Nephron (organoid): ENCODE data around the gene COL6A3.
A peak's percentile ranks its signal among the peaks of the same experiment; 100 is the strongest.

ENCODE experiments used
- H3K27ac Mint-ChIP-seq, 3 experiments: 2 replicates each; pipeline ENCODE4 v1.8.0; 2020; ENCODE audit warnings: mixed read lengths in 3 of 3, mild to moderate bottlenecking in 2 of 3, moderate library complexity in 1 of 3
- H3K27me3 Mint-ChIP-seq: 2 replicates; pipeline ENCODE4 v1.8.0; 2021; ENCODE audit warnings: low read depth, mild to moderate bottlenecking, moderate library complexity, mixed read lengths
- H3K36me3 Mint-ChIP-seq: 2 replicates; pipeline ENCODE4 v1.8.0; 2020; ENCODE audit warnings: low read depth, mixed read lengths
- H3K4me1 Mint-ChIP-seq: 2 replicates; pipeline ENCODE4 v1.8.0; 2020; ENCODE audit warnings: mixed read lengths
- H3K4me3 Mint-ChIP-seq, 3 experiments: 2 replicates each; pipeline ENCODE4 v1.8.0; 2020; ENCODE audit warnings: mild to moderate bottlenecking in 3 of 3, mixed read lengths in 3 of 3, moderate library complexity in 2 of 3
- H3K9me3 Mint-ChIP-seq: 2 replicates; pipeline ENCODE4 v1.8.0; 2020; ENCODE audit warnings: mixed read lengths
- TF ChIP-seq, protein P1 (sequence below), 3 experiments: fragments of 200-600 bp; sonication (generic); IDR thresholded peaks; one replicate each; pipeline ENCODE4 v1.5.0; 2021; ENCODE audit warnings: antibody characterized with exemption in 3 of 3; ENCODE audit not compliant: unreplicated experiment in 3 of 3

The COL6A3 gene

DNA sequence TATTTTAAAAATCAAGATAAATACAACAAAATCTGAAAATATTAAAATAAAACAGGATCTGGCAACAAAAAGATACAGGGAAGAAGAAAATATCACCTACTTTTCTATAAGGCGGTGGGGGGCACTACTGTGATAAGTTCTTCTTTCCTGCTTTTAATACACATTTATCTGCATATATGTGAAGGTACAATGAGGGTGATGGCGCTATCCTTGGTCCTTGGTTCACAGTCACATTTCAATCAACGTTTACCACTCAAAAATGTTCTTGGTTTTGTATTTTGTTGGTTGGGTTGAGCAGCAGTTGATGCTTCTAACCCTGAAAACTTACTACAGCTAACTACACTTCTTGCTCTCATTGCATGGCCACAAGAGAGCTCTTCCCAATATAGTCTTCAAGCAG, 112.4 kb downstream of the COL6A3 start:
- Mint-ChIP-seq H3K9me3 (peaks cover 27% of the 10 kb centered on the region), H3K36me3 (peaks cover 14% of the 10 kb centered on the region), H3K27me3 (no peaks in the 10 kb centered on the region), H3K27ac (peak overlapping the region in 1 of 3 experiments; percentile 76), H3K4me1 (peaks cover 50% of the 10 kb centered on the region), H3K4me3 (no peak overlapping the region)
- TF ChIP-seq, protein P1, sequence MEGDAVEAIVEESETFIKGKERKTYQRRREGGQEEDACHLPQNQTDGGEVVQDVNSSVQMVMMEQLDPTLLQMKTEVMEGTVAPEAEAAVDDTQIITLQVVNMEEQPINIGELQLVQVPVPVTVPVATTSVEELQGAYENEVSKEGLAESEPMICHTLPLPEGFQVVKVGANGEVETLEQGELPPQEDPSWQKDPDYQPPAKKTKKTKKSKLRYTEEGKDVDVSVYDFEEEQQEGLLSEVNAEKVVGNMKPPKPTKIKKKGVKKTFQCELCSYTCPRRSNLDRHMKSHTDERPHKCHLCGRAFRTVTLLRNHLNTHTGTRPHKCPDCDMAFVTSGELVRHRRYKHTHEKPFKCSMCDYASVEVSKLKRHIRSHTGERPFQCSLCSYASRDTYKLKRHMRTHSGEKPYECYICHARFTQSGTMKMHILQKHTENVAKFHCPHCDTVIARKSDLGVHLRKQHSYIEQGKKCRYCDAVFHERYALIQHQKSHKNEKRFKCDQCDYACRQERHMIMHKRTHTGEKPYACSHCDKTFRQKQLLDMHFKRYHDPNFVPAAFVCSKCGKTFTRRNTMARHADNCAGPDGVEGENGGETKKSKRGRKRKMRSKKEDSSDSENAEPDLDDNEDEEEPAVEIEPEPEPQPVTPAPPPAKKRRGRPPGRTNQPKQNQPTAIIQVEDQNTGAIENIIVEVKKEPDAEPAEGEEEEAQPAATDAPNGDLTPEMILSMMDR (IDR thresholded peaks at IDR 0.05; ENCODE audit: unreplicated experiment in 3 of 3) = no peak

DNA sequence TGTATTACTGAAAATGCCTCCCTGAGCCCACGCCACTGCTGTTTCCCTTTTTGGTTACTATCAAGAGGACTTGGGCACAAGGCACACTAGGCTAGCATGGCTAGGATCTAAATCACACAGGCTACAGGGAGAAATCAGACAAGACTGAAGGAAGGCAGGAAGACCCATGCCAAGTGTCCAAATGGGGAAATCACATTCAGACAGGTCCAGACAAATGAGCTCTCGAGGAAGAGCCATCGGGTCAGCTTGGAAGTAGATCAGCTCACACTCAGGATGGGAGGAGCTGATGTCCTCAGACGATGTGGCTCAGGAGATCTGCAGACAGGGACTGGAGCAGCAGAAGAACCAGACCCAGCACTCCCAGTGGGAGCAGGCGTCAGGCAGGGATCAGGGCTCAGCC, 113.2 kb downstream of the COL6A3 start:
- Mint-ChIP-seq H3K4me3 (no peak overlapping the region), H3K9me3 (peaks cover 27% of the 10 kb centered on the region), H3K27me3 (no peaks in the 10 kb centered on the region), H3K4me1 (peaks cover 46% of the 10 kb centered on the region), H3K36me3 (peaks cover 14% of the 10 kb centered on the region), H3K27ac (peak overlapping the region; percentile 28 to 76 (median 56))
- TF ChIP-seq, protein P1 (IDR thresholded peaks at IDR 0.05; ENCODE audit: unreplicated experiment in 3 of 3) = no peak

DNA sequence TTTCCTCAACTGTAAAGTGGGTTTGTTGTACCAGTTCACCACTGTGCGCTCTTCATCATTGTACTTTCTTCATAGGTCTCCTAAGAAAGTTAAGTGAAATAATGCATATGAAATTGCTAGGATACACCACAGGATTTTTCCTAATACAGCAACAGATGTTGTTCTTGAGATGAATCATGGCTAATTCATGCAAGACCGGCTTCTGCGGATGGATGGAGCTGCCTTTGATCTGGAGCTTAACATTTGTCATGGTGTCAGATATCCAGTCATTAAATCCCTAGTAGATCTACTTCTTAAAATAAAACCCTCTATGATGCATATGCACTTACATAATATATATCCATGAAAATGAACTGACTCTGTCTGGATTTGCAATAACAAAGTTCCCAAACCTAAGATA, 114.1 kb downstream of the COL6A3 start:
- Mint-ChIP-seq H3K4me3 (peak overlapping the region in 1 of 3 experiments; percentile 2), H3K27ac (peak overlapping the region; percentile 28 to 74 (median 70)), H3K36me3 (peaks cover 14% of the 10 kb centered on the region), H3K9me3 (peaks cover 22% of the 10 kb centered on the region), H3K4me1 (peaks cover 45% of the 10 kb centered on the region), H3K27me3 (no peaks in the 10 kb centered on the region)
- TF ChIP-seq, protein P1 (IDR thresholded peaks at IDR 0.05; ENCODE audit: unreplicated experiment in 3 of 3) = no peak

DNA sequence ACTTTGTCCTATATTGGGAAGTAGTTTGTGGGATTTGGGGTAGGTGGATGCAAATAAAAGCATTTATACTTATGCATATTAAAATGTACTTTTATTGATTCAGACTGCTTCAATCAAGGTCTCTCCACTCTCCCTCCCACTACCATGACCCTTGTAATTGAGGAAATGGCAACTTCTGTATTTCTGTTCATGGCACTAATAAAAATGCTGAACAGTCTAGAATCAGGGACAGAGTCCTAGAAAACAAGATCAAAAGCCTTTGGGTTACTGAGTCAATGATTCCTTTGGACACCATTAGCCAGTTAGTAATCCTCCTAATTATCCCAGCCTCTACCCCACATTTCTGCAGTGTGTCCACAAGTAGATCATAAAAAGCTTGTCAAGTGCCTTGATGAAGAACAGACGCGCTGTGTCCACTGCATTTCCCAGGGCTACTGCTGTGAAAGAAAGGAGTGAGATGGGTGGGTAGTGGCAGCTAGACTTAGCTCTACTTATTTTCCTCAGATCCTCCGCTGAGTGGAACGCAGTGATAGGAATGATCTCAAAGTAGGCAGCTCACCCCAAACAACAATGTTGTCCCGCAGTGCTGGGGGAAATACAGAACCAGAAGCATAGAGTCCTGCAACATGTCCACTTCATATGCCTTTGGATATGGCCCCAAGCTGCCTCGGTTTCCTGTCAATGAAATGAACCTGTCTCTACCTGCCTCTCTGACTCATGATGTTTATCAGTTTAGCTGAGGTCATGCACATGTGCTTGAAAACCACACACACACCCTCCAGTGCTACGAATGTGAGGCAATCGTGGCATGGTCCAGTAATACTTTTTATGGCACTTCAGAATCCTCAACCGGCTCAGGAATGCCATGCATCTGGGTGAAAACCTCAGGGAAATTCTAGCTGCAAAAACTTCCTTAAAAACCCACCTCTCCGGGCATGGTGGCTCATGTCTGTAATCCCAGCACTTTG, 115.5 kb downstream of the COL6A3 start:
- Mint-ChIP-seq H3K9me3 (peaks cover 14% of the 10 kb centered on the region), H3K27ac (peak overlapping the region; percentile 70 to 91 (median 73)), H3K4me1 (peaks cover 60% of the 10 kb centered on the region), H3K27me3 (no peaks in the 10 kb centered on the region), H3K4me3 (no peak overlapping the region), H3K36me3 (peaks cover 7% of the 10 kb centered on the region)
- TF ChIP-seq, protein P1 (IDR thresholded peaks at IDR 0.05; ENCODE audit: unreplicated experiment in 3 of 3) = no peak

DNA sequence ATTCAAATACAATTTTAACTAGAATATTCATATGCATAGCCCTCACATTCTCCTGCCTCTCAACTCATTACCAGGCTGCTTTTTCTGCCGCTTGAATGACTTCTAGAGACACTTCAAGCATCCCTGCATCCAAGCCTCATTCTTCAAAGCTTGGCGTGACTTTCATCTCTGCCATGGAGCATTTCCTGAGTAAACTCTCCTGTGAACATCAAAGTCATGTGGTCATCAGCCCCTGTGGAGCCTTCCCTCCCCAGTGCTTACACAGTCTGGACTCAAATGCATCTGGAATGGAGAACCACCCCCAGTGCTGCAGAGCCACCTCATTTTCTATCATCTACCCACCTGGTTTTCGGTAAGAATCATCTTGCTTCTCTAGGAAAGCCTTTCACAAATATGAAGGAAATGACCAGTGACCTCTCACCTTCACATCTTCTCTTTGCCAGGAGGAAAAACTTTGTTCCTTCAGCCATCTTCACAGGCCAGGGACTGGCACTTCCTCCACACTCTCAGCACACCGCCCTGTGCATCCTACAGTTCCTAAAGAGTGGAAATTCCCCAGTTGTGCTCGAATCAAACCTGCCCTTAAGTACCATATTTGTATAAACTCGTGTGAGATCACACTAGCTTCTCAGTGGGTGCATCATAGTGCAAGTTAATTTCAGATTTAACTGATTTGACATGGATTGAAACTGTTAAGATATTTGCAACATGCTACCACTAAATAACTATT, 116.4 kb downstream of the COL6A3 start:
- Mint-ChIP-seq H3K27me3 (no peaks in the 10 kb centered on the region), H3K27ac (peak overlapping the region; percentile 70 to 91 (median 73)), H3K4me3 (peak overlapping the region in 1 of 3 experiments; percentile 1), H3K36me3 (peaks cover 2% of the 10 kb centered on the region), H3K4me1 (peaks cover 57% of the 10 kb centered on the region), H3K9me3 (peaks cover 9% of the 10 kb centered on the region)
- TF ChIP-seq, protein P1 (IDR thresholded peaks at IDR 0.05; ENCODE audit: unreplicated experiment in 3 of 3) = no peak
